MM.1S (cell line): ENCODE results near the gene IPMK.

Experiments
- CTCF ChIP-seq: fragments of 300-600 bp; sonication (generic); IDR thresholded peaks from 2 replicates; pipeline ENCODE4 v1.5.1; 2016; ENCODE audit warnings: antibody characterized with exemption, low read length, mixed read lengths
- EZH2 ChIP-seq: fragments of 300-600 bp; sonication (generic); optimal IDR thresholded peaks from 2 replicates; pipeline ENCODE3; 2017; ENCODE audit warnings: low read depth, mild to moderate bottlenecking, antibody characterized with exemption, low read length, mixed read lengths

GRCh38 chr10:58158806-58159205, 108.9 kb downstream of the IPMK start:
- TF ChIP-seq EZH2, result no peak
- no peak for TF ChIP-seq CTCF
